ENCODE results near the gene MCTP1. TPM values are rescaled to one million over a fixed set of nuclear protein-coding genes. Genes with fewer than 3 reads are reported as not detected.

MCTP1 gene
- total and polyA plus RNA-seq, 2 of the 13 experiments (the other 11 are each of a cell fraction or from before 2014, with no cell fraction given), result 0.15 to 0.48 TPM

DNA sequence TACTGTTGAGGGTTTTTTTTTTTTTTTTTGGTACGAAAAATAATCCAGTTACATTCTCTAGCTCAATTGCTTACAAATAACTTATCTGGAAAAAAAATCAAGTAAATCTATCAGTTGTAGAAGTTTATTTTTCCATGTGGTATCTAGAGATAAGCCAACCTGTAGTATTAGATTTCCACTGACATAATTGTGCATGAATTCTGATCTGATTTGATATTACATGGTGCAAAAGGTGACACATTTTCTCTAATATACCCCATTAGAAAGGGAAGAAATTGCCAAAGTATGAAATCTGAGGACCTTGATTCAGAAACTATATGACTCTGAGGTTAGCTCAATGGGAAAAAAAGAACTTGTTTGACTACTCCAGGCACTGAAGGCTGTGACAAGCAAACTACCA lies 524.9 kb downstream of the MCTP1 start (continued):
- TF ChIP-seq, protein P1, sequence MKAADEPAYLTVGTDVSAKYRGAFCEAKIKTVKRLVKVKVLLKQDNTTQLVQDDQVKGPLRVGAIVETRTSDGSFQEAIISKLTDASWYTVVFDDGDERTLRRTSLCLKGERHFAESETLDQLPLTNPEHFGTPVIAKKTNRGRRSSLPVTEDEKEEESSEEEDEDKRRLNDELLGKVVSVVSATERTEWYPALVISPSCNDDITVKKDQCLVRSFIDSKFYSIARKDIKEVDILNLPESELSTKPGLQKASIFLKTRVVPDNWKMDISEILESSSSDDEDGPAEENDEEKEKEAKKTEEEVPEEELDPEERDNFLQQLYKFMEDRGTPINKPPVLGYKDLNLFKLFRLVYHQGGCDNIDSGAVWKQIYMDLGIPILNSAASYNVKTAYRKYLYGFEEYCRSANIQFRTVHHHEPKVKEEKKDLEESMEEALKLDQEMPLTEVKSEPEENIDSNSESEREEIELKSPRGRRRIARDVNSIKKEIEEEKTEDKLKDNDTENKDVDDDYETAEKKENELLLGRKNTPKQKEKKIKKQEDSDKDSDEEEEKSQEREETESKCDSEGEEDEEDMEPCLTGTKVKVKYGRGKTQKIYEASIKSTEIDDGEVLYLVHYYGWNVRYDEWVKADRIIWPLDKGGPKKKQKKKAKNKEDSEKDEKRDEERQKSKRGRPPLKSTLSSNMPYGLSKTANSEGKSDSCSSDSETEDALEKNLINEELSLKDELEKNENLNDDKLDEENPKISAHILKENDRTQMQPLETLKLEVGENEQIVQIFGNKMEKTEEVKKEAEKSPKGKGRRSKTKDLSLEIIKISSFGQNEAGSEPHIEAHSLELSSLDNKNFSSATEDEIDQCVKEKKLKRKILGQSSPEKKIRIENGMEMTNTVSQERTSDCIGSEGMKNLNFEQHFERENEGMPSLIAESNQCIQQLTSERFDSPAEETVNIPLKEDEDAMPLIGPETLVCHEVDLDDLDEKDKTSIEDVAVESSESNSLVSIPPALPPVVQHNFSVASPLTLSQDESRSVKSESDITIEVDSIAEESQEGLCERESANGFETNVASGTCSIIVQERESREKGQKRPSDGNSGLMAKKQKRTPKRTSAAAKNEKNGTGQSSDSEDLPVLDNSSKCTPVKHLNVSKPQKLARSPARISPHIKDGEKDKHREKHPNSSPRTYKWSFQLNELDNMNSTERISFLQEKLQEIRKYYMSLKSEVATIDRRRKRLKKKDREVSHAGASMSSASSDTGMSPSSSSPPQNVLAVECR (CRISPR knock-in tag; IDR thresholded peaks at IDR 0.05; ENCODE audit: borderline replicate concordance), result no peak
- no peak for TF ChIP-seq ZNF496 (CRISPR knock-in tag; IDR thresholded peaks at IDR 0.05; ENCODE audit: insufficient replicate concordance)

DNA sequence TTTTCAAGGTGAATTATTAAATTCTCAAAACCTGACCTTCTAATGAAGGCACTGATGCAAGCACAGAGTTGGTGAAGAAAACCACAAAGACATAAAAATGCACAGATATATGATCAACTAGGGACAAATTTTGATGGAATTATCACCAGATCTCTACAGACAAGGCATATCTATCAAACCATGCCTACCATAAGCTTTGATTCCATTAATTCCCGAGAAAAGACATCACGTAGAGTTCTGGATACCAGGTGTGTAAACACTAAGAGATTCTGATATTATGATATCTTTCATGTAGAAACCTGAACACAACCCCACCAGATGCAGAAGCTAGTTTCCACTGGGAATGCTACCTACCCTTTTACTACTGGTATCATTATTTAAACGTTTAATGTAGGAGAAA lies 525.9 kb downstream of the MCTP1 start:
- ChIA-PET POLR2A (no interaction called here), CTCF (ENCODE audit: low intra/inter-chr PET ratio, low total read pairs) (no interaction called here)
- Histone ChIP-seq H3K4me1 (ENCODE audit: insufficient read depth, low read length) (no peaks in the 10 kb centered on the region), H3K9ac (ENCODE audit: insufficient read depth, low read depth, low read length) (no peak overlapping the region), H3K4me3 (replicated peaks in 1 of 3; ENCODE audit: insufficient read depth in 1 of 3, low read depth in 2 of 3, low read length in 3 of 3) (no peak overlapping the region), H2AFZ (ENCODE audit: low read length) (no peak overlapping the region), H3K9me3 (ENCODE audit: low read length) (no peaks in the 10 kb centered on the region), H3K36me3 (replicated peaks in 1 of 2; ENCODE audit: control insufficient read depth in 1 of 2, insufficient read depth in 2 of 2, low read length in 2 of 2) (no peaks in the 10 kb centered on the region), H3K79me2 (ENCODE audit: insufficient read depth, low read length) (no peaks in the 10 kb centered on the region), H3K4me2 (ENCODE audit: low read depth, low read length) (no peak overlapping the region), H3K27ac (ENCODE audit: extremely low read length, insufficient read depth, low read length) (no peak overlapping the region), H4K20me1 (ENCODE audit: insufficient read depth, low read length) (no peaks in the 10 kb centered on the region), H3K27me3 (ENCODE audit: control insufficient read depth in 1 of 2, insufficient read depth in 2 of 2, low read length in 2 of 2) (no peaks in the 10 kb centered on the region)
- in situ Hi-C loops (cut with HindIII; ENCODE audit: extremely low pct_ligation_motif_present, low pct_unique_long_range_greater_than_20kb) (no loop called here), intact Hi-C loops (cut with micrococcal nuclease; ENCODE audit: unreplicated experiment) (no loop called here)
- no peak for FAIRE-seq
- 8% methylated on average over 3 of the region's 3 CpGs for WGBS (ENCODE audit: low lambda C conversion rate)
- ATAC-seq, result no peak
- TF ChIP-seq ZNF329 (CRISPR knock-in tag; IDR thresholded peaks at IDR 0.05; ENCODE audit: low read depth) (no peak), BHLHE40 (IDR thresholded peaks at IDR 0.05; ENCODE audit: low read length) (no peak), ZNF33B (CRISPR knock-in tag; IDR thresholded peaks at IDR 0.05) (no peak)
- no peak for DNase-seq (ENCODE audit: low spot score)
- no TSS peak for BruUV-seq (replicated peaks)
